GM19452 (cell line): ENCODE results near the gene SERPINF2.
"Not testable (repeated sequence)": the region's sequence is repeated elsewhere in the genome, so short reads cannot be mapped to it uniquely, and the experiment has no call there.

Experiments used
- ATAC-seq: cut with Tn5 transposase; IDR thresholded peaks from one replicate; pipeline ENCODE4 v1.9.1; 2021; ENCODE audit not compliant: unreplicated experiment

SERPINF2 gene

GRCh38 chr17:1762233-1762900 is 19.7 kb downstream of the SERPINF2 start:
- ATAC-seq = no peak

GRCh38 chr17:1762901-1763898 is 20.5 kb downstream of the SERPINF2 start:
- no peak for ATAC-seq

DNA sequence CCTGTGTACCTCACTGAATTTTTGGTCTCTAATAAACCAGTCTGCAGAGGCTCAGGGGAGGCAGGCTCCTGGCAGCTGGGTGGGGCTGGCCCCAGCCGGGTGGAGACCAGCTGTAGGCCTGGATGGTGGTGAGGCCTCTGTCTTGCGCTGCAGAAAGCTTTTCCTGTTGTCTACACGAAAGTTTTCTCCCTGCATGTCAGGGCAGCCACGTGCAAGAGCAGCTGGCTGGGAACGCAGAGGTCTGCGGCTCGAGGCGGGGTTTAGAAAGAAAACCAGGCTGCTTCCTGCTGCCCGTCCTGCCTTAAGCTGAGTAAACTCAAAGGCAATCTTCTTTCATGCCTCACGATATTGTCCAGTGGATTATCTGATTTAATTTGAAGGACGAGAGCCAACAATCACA is 21.6 kb downstream of the SERPINF2 start:
- no peak for ATAC-seq

GRCh38 chr17:1764705-1765104 is 22.0 kb downstream of the SERPINF2 start:
- not testable (repeated sequence) for ATAC-seq

GRCh38 chr17:1765576-1765975 is 22.9 kb downstream of the SERPINF2 start:
- no peak for ATAC-seq

DNA sequence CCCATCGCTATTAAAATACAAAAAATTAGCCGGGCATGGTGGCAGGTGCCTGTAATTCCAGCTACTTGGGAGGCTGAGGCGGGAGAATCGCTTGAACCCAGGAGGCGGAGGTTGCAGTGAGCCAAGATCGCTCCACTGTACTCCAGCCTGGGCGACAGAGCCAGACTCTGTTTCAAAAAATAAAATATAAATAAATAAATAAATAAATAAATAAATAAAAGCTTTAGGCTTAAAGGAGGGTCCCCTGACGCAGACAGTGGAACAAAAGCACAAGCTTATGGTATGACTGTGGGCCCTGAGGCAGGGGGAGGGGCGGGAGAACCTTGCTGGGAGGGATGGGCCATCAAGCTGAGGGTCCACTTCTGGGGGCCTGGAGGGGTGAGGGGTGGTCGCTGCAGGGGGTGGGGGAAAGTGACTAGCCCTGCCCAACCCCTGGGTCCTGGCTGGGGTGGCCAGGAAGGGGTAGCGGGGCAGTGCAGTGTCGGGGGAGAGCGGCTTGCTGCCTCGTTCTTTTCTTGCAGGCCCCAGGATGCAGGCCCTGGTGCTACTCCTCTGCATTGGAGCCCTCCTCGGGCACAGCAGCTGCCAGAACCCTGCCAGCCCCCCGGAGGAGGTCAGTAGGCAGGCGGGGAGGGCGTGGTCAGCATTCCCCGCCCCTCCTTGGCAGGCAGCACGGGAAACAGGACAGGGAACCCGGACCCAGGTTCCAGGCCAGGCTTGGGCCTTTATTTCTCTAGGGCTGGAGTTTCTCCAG is 23.9 kb downstream of the SERPINF2 start:
- no peak for ATAC-seq

GRCh38 chr17:1767358-1767757 is 24.7 kb downstream of the SERPINF2 start:
- no peak for ATAC-seq

GRCh38 chr17:1769822-1770477 is 27.3 kb downstream of the SERPINF2 start:
- ATAC-seq = no peak

DNA sequence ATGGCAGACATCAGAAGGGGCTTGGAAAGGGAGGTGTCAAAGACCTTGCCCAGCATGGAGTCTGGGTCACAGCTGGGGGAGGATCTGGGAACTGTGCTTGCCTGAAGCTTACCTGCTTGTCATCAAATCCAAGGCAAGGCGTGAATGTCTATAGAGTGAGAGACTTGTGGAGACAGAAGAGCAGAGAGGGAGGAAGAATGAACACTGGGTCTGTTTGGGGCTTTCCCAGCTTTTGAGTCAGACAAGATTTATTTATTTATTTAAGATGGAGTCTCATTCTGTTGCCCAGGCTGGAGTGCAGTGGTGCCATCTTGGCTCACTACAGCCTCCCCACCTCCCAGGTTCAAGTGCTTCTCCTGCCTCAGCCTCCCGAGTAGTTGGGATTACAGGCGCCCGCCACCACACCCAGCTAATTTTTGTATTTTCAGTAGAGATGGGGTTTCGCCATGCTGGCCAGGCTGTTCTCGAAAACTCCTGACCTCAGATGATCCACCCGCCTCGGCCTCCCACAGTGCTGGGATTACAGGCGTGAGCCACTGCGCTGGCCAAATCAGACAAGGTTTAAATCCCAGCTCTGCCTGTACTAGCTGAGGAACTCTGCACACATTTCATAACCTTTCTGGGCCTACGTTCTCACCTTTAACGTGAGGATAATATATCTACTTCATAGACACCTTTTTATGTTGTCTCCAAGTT is 30.5 kb downstream of the SERPINF2 start:
- ATAC-seq = not testable (repeated sequence)

DNA sequence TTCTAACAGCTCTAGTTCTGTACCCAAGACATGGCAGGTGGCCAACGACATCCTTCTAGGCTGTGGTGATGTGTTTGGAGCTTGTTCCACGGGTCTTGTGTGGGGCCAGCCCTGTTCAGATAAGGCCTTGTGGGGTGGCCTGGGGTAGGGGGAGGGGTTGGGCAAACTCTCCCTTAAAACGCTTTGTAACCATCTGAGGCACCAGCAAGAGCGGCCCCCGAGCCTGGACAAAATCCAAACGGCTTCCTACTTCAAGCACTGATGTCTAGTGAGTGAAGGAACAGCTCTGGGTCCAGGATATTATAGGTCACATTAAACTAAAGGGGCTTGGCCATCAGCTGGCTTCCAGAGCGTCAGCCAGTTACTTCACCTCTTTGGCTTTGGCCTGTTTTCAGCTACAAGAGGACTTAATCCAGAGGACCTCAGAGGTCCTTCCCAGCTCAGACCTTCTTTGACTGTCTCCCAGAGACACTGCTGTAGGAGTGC is 31.1 kb downstream of the SERPINF2 start:
- no peak for ATAC-seq

GRCh38 chr17:1774390-1775176 is 31.9 kb downstream of the SERPINF2 start:
- no peak for ATAC-seq

- no peak for ATAC-seq
Observed at GRCh38 chr17:1776328-1776727, 33.7 kb downstream of the SERPINF2 start.

DNA sequence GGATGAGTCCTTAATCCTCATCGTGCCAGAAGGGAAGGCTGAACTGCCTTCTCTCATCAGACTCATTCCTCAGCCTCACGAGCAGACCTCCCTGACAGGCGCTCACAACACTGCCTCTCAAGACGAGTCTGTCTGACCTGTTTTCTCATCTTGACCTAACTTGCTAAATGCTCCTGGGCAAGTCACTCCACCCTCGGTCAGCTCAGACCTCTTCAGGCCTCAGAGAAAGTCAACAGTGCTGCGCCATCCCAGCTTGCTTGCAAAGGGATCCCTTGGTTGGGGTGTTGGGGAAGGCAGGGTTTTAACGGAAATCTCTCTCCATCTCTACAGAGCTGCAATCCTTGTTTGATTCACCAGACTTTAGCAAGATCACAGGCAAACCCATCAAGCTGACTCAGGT is 34.2 kb downstream of the SERPINF2 start:
- ATAC-seq = no peak

DNA sequence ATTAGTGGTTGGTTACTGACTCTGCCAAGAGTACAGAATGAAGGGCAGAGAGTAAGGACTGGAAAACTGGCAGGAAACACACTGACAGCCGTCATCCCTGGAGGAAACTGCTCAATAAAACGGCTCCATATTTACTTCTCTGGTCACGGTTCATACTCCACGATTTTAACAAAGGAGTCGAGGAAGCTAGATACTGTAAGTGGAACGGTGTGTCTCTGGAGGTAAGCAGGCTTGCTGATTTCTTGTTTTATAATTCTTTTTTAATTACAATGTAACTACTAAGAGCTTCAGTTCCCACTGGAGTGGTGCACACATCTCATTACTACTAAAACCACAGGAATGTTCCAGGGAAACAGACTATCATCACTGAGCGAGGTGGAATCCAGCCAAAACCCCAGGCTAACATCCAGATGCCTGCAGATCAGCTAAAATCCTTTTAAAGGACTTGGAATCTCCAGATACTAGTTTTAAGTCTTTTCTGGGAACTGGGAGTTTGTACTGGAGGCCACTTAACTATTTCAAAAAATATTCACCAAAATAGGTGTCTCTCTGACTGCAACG is 37.0 kb downstream of the SERPINF2 start:
- ATAC-seq = no peak

- ATAC-seq = no peak
Observed at GRCh38 chr17:1782171-1782567, 39.5 kb downstream of the SERPINF2 start.

DNA sequence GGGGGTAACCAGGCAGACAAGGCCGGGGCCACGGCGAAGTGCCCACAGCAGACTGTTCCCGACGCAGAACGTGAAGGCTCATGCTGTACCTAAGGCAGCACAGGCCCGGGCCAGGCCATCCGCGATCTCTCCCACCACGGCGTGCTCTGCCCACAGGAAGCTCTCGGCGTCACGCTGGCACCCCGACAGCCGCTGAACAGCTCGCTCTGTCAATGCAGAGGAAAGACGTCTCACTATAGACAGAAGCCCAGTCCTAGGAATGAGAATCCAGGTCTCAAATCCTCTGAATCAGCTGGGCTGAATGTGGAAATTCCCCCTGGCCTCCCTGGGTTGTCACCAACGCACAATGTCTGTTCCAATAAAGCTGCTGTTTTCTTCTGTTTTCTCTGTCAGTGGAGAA is 40.6 kb downstream of the SERPINF2 start:
- ATAC-seq = no peak

DNA sequence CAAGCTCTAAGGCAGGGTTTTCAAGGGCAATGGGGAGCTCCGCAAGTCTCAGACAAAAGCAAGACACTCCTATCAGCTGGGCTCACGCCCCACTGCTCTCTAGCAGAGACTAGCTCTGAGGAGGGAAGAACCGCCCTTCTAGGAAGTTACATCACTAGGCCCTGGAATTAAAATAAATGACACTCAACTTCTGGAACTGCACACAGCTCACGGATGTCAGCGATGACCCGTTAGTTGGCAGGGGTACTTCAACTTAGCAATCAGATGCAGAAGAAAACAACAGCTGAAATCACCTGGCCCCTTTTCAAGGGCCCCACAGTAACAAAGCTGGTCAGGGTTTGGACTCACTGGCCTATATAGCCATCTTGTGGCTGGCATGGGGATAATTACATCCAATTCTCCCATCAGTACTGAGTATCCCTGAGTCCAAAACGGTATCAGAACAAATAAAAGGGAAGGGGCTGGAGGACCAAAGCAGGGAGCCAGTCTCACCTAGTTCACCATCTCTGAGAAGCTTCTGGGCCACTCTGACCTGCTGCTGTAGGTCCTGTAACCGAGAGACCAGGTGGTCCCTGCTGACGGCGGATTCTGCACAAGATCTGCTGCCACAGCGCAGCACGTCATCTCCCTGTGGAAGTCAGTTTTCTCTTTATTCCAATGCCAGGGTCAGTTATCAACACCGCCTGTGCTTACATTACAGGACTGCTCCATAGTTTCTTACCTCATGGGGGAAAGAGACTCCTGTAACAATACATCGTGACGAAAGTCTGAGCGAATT is 41.4 kb downstream of the SERPINF2 start:
- ATAC-seq = no peak

DNA sequence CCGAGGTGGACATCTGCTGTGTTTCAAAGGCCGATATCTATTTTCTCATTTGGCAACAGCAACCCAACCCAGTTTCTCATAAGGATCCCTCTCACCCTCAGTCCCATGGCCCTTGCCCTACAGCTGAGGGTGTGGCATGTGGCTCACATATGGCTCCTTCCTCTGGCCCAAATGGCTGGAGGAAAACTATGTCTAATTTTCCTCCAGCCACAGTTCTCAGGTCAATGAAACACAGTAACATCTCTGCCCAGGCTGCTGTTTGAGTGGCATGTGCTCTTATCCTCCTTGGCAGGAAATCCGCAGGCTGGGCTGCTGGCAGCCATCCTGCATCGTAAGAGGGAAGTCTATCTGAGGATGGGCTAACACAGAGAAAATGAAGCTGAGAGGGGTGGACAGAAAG is 43.3 kb downstream of the SERPINF2 start:
- ATAC-seq = no peak
